IMR-90 (cell line): Measurements from ENCODE around the gene OR14C36. TPM values are rescaled to one million over a fixed set of nuclear protein-coding genes. Genes with fewer than 3 reads are reported as not detected.

Experiments
- ATAC-seq: fragments of 200-7000 bp; cut with Tn5 transposase; 2 replicates; pipeline ENCODE4 v1.9.1; 2020; ENCODE audit warnings: low read depth, mild to moderate bottlenecking, moderate library complexity
- BruUV-seq: library from RNA; stranded (reverse); fragments of 400-500 nt; replicated peaks from 2 replicates; lab custom pipeline; 2021; lab: Mats Ljungman, UMichigan
- CTCF ChIA-PET: fragments of 300-600 bp; formaldehyde crosslinking; extraction: SDS; loops from one replicate; lab custom pipeline; 2021; ENCODE audit warnings: antibody characterized with exemption; lab: Yijun Ruan, JAX
- POLR2A ChIA-PET: fragments of 300-600 bp; sonication (Branson Sonifier 250); formaldehyde crosslinking; loops from one replicate; lab custom pipeline; 2022; ENCODE audit warnings: antibody characterized with exemption; ENCODE audit not compliant: unreplicated experiment; lab: Charles Lee
- DNase-seq: peaks from one replicate; pipeline ENCODE4 v3.0.0; 2013
- H2AFZ ChIP-seq: replicated peaks from 2 replicates; pipeline ENCODE3; 2013; ENCODE audit warnings: low read length, mild to moderate bottlenecking; ENCODE audit not compliant: poor library complexity
- H2AK5ac ChIP-seq: 2 replicates; pipeline ENCODE4 v1.6.1; 2013; ENCODE audit warnings: low read depth, low read length, inconsistent platforms
- H2AK9ac ChIP-seq: replicated peaks from 2 replicates; pipeline ENCODE3; 2013; ENCODE audit warnings: mild to moderate bottlenecking, low read depth, low read length, moderate library complexity; ENCODE audit not compliant: poor library complexity
- H2BK120ac ChIP-seq: 2 replicates; pipeline ENCODE4 v1.6.1; 2013; ENCODE audit warnings: low read depth, low read length, inconsistent platforms
- H2BK15ac ChIP-seq: 3 replicates; pipeline ENCODE4 v1.6.1; 2013; ENCODE audit warnings: low read depth, low read length, inconsistent platforms
- H2BK20ac ChIP-seq: 2 replicates; pipeline ENCODE4 v1.6.1; 2013; ENCODE audit warnings: low read depth, mild to moderate bottlenecking, inconsistent platforms, low read length, moderate library complexity
- H2BK5ac ChIP-seq: 2 replicates; pipeline ENCODE4 v1.6.1; 2013; ENCODE audit warnings: mild to moderate bottlenecking, low read depth, low read length, inconsistent platforms; ENCODE audit not compliant: poor library complexity, severe bottlenecking
- H3K14ac ChIP-seq: replicated peaks from 2 replicates; pipeline ENCODE4 v1.6.1; 2013; ENCODE audit warnings: low read depth, low read length, inconsistent platforms
- H3K18ac ChIP-seq: 2 replicates; pipeline ENCODE4 v1.6.1; 2013; ENCODE audit warnings: low read depth, low read length, control low read depth
- H3K23ac ChIP-seq: 2 replicates; pipeline ENCODE4 v1.6.1; 2013; ENCODE audit warnings: low read depth, low read length, inconsistent platforms
- H3K27ac ChIP-seq: 2 replicates; pipeline ENCODE4 v1.5.1; 2013; ENCODE audit warnings: mild to moderate bottlenecking, control low read depth, low read length; ENCODE audit not compliant: insufficient read depth
- H3K27me3 ChIP-seq: 2 replicates; pipeline ENCODE4 v1.6.1; 2013; ENCODE audit warnings: low read length; ENCODE audit not compliant: control insufficient read depth, insufficient read depth
- H3K36me3 ChIP-seq: 2 replicates; pipeline ENCODE4 v1.6.1; 2013; ENCODE audit warnings: low read length, mixed read lengths; ENCODE audit not compliant: control insufficient read depth, insufficient read depth
- H3K4ac ChIP-seq: 2 replicates; pipeline ENCODE4 v1.6.1; 2013; ENCODE audit warnings: low read depth, low read length, inconsistent platforms
- H3K4me1 ChIP-seq: 2 replicates; pipeline ENCODE4 v1.6.1; 2013; ENCODE audit warnings: low read length, mixed read lengths; ENCODE audit not compliant: control insufficient read depth, insufficient read depth
- H3K4me2 ChIP-seq: 2 replicates; pipeline ENCODE4 v1.6.1; 2013; ENCODE audit warnings: low read depth, mild to moderate bottlenecking, control low read depth, low read length, moderate library complexity
- H3K4me3 ChIP-seq: 2 replicates; pipeline ENCODE4 v1.5.1; 2013; ENCODE audit warnings: low read depth, mild to moderate bottlenecking, control low read depth, low read length, moderate library complexity; ENCODE audit not compliant: insufficient read depth
- H3K56ac ChIP-seq: 2 replicates; pipeline ENCODE4 v1.6.1; 2013; ENCODE audit warnings: low read length, inconsistent platforms; ENCODE audit not compliant: insufficient read depth; ENCODE audit errors: extremely low read depth
- H3K79me1 ChIP-seq, 2 experiments: 2 replicates each; pipeline ENCODE4 v1.6.1; 2013; ENCODE audit warnings: low read length in 2 of 2, inconsistent platforms in 1 of 2, low read depth in 1 of 2
- H3K9ac ChIP-seq: 2 replicates; pipeline ENCODE4 v1.6.1; 2013; ENCODE audit warnings: low read depth, low read length, control low read depth
- H3K9me1 ChIP-seq: 2 replicates; pipeline ENCODE4 v1.6.1; 2013; ENCODE audit warnings: low read length, inconsistent platforms; ENCODE audit not compliant: insufficient read depth
- H3K9me3 ChIP-seq: 2 replicates; pipeline ENCODE4 v1.6.1; 2013; ENCODE audit warnings: low read length; ENCODE audit not compliant: control insufficient read depth, insufficient read depth
- H4K20me1 ChIP-seq: 2 replicates; pipeline ENCODE4 v1.6.1; 2013; ENCODE audit warnings: low read length, inconsistent platforms; ENCODE audit not compliant: insufficient read depth
- H4K5ac ChIP-seq: 2 replicates; pipeline ENCODE4 v1.6.1; 2013; ENCODE audit warnings: mild to moderate bottlenecking, low read depth, low read length, control low read depth
- H4K8ac ChIP-seq, 2 experiments: 2 replicates each; pipeline ENCODE4 v1.6.1; 2013; ENCODE audit warnings: low read depth in 2 of 2, low read length in 2 of 2, control low read depth in 1 of 2, inconsistent platforms in 1 of 2
- H4K91ac ChIP-seq: 2 replicates; pipeline ENCODE4 v1.6.1; 2013; ENCODE audit warnings: low read depth, low read length, inconsistent platforms; ENCODE audit not compliant: insufficient read depth
- BHLHE40 ChIP-seq: fragments of 150-350 bp; IDR thresholded peaks from 2 replicates; pipeline ENCODE4 v1.6.1; 2016; ENCODE audit warnings: mild to moderate bottlenecking, low read depth, low read length
- CTCF ChIP-seq: conservative IDR thresholded peaks from 2 replicates; pipeline ENCODE4 v1.5.1; 2012; ENCODE audit warnings: mild to moderate bottlenecking, low read depth, low read length, improper control_type of control experiment
- ELK1 ChIP-seq: fragments of 150-350 bp; IDR thresholded peaks from 2 replicates; pipeline ENCODE4 v1.6.1; 2016; ENCODE audit warnings: low read depth, mild to moderate bottlenecking, low read length, moderate library complexity, borderline replicate concordance
- MAFK ChIP-seq: IDR thresholded peaks from 2 replicates; pipeline ENCODE4 v1.6.1; 2012; ENCODE audit warnings: low read depth, low read length, improper control_type of control experiment
- MAZ ChIP-seq: IDR thresholded peaks from 2 replicates; pipeline ENCODE4 v1.6.1; 2012; ENCODE audit warnings: low read depth, mild to moderate bottlenecking, low read length, improper control_type of control experiment, moderate library complexity, borderline replicate concordance
- MXI1 ChIP-seq: IDR thresholded peaks from 2 replicates; pipeline ENCODE4 v1.6.1; 2012; ENCODE audit warnings: low read depth, mild to moderate bottlenecking, low read length, moderate library complexity, borderline replicate concordance
- NFE2L2 ChIP-seq: fragments of 150-350 bp; IDR thresholded peaks from 2 replicates; pipeline ENCODE4 v1.6.1; 2016; ENCODE audit warnings: low read depth, mild to moderate bottlenecking, low read length
- WGBS, 2 experiments: methylation state at CpG; one replicate each; pipeline versions ENCODE4 v1.1.5 to v1.1.7; 2013; ENCODE audit warnings: missing lambda C conversion rate in 2 of 2; ENCODE audit not compliant: insufficient read length in 1 of 2; ENCODE audit errors: extremely low coverage in 2 of 2; 5-methylcytosine and 5-hydroxymethylcytosine counted together
- dilution Hi-C: fragments of 300-500 bp; cut with HindIII; formaldehyde crosslinking; loops from one replicate; pipeline ENCODE4 v1.14.3; 2018; ENCODE audit warnings: low sequenced_read_pairs; ENCODE audit not compliant: unreplicated experiment
- in situ Hi-C: fragments of 300-500 bp; cut with MboI; formaldehyde crosslinking; loops from 3 replicates; pipeline ENCODE4 v1.14.3; 2019; ENCODE audit warnings: low sequenced_read_pairs, inconsistent platforms, mixed read lengths
- intact Hi-C: fragments of 100-400 bp; cut with micrococcal nuclease; formaldehyde crosslinking; loops from 2 replicates; pipeline ENCODE4 v1.10.0; 2022
- polyA plus RNA-seq, 3 experiments: library from polyadenylated mRNA; depleted of rRNA; stranded (reverse); fragments of >200 nt; gene quantifications; 2 replicates each; pipeline ENCODE4 v1.2.3, GENCODE V29; 2012; ENCODE audit warnings: low replicate concordance in 1 of 3
- total RNA-seq: library from RNA; depleted of rRNA; stranded (reverse); fragments of >200 nt; gene quantifications from 2 replicates; pipeline ENCODE4 v1.2.3, GENCODE V29; 2012
- TF ChIP-seq, protein P1 (sequence below): fragments of 150-350 bp; IDR thresholded peaks from 2 replicates; pipeline ENCODE4 v1.6.1; 2017; ENCODE audit warnings: mild to moderate bottlenecking, antibody characterized with exemption, low read length, low read depth

Gene OR14C36
- total and polyA plus RNA-seq, 2 of the 4 experiments (the other 2 are of a cell fraction): not detected

DNA sequence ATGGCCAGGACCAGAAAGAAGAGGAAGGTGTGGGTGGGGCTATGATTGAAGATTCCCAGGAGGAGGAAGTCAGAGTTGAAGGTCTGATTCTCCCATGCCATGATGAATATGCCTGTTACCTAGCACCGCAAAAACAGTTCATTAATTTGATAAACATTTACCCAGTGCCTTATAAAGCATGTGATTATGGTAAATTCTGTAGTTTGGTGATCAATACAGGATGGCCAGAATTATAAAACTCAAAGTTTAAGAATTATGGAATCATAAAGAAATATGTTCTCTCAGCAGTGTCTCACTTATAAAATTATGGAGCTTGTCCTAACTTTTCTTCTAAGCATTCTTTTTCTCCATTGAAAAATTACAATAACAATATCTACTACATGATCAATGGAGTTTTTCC lies 24.1 kb upstream of the OR14C36 start, which contains the start of gene OR2M7:
TSS of gene OR2M7 (minus strand) at position 101 of the 400 bp plus-strand sequence. CDS start at position 101, 0 bp downstream.
- TF ChIP-seq CTCF (no peak), ELK1 (no peak), BHLHE40 (no peak), MXI1 (no peak), MAFK (no peak), MAZ (no peak), NFE2L2 (no peak)
- TF ChIP-seq, protein P1, sequence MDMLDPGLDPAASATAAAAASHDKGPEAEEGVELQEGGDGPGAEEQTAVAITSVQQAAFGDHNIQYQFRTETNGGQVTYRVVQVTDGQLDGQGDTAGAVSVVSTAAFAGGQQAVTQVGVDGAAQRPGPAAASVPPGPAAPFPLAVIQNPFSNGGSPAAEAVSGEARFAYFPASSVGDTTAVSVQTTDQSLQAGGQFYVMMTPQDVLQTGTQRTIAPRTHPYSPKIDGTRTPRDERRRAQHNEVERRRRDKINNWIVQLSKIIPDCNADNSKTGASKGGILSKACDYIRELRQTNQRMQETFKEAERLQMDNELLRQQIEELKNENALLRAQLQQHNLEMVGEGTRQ: no peak
- Histone ChIP-seq H2AK5ac (no peak within 1 kb of the TSS), H2BK120ac (no peak within 1 kb of the TSS), H3K36me3 (no peaks in the 10 kb centered on the region), H3K4ac (no peak within 1 kb of the TSS), H3K18ac (no peak within 1 kb of the TSS), H4K8ac (no peak within 1 kb of the TSS), H2BK15ac (no peak within 1 kb of the TSS), H2AFZ (no peak within 1 kb of the TSS), H3K27ac (no peak within 1 kb of the TSS), H3K56ac (no peak within 1 kb of the TSS), H2AK9ac (no peak within 1 kb of the TSS), H3K9me3 (peaks cover 2% of the 10 kb centered on the region; the same call in 1 of the 2 replicates), H3K4me3 (no peak within 1 kb of the TSS), H3K4me2 (no peak within 1 kb of the TSS), H3K9ac (no peak within 1 kb of the TSS), H3K4me1 (no peaks in the 10 kb centered on the region), H3K9me1 (no peaks in the 10 kb centered on the region), H3K27me3 (no peaks in the 10 kb centered on the region), H2BK20ac (no peak within 1 kb of the TSS), H4K91ac (no peak within 1 kb of the TSS), H4K5ac (no peak within 1 kb of the TSS), H2BK5ac (no peak within 1 kb of the TSS), H3K79me1 (no peaks in the 10 kb centered on the region), H4K20me1 (no peaks in the 10 kb centered on the region), H3K14ac (no peak within 1 kb of the TSS), H3K23ac (no peak within 1 kb of the TSS)
- in situ Hi-C loops (no loop called here), intact Hi-C loops (no loop called here), dilution Hi-C loops (no loop called here)
- ChIA-PET CTCF (no interaction called here), POLR2A (no interaction called here)
- no peak for ATAC-seq
- no TSS peak for BruUV-seq
- DNase-seq: no peak
- no CpG with 5 or more reads among the region's 1 CpG for WGBS, 2 experiments
